Common myeloid progenitor, CD34-positive (primary cell): ENCODE measurements around the gene OBSCN.
"Not testable (repeated sequence)": the region's sequence is repeated elsewhere in the genome, so short reads cannot be mapped to it uniquely, and the experiment has no call there.

Experiments used
- CTCF ChIA-PET: fragments of 350-600 bp; sonication (Branson Sonifier 250); formaldehyde crosslinking; loops from one replicate; lab custom pipeline; 2021; ENCODE audit warnings: antibody characterized with exemption; lab: Charles Lee
- POLR2A ChIA-PET: fragments of 350-600 bp; sonication (Branson Sonifier 250); formaldehyde crosslinking; loops from one replicate; lab custom pipeline; 2021; ENCODE audit warnings: antibody characterized with exemption; lab: Charles Lee
- DNase-seq, 3 donors: peaks; one replicate each; pipeline versions ENCODE4 v3.0.0 to v3.0.0-alpha.2; 2013
- H3K27ac ChIP-seq, 2 experiments: 1 replicate in 1 of 2; 2 replicates in 1 of 2; pipeline ENCODE4 v1.7.0; 2013; ENCODE audit warnings: inconsistent platforms in 2 of 2, low read length in 2 of 2, mild to moderate bottlenecking in 2 of 2, low read depth in 1 of 2, moderate library complexity in 1 of 2; ENCODE audit not compliant: severe bottlenecking in 2 of 2, insufficient read depth in 1 of 2, poor library complexity in 1 of 2
- H3K27me3 ChIP-seq, 5 experiments: replicated peaks in 2 of 5; 1 replicate in 3 of 5; 2 replicates in 2 of 5; pipeline versions ENCODE4 v1.6.1 to v1.7.0; 2013; ENCODE audit warnings: low read length in 4 of 5, mild to moderate bottlenecking in 2 of 5, moderate library complexity in 2 of 5, inconsistent platforms in 1 of 5; ENCODE audit not compliant: insufficient read depth in 5 of 5, control insufficient read depth in 4 of 5
- H3K36me3 ChIP-seq, 4 experiments: 1 replicate in 2 of 4; 2 replicates in 2 of 4; pipeline versions ENCODE4 v1.6.1 to v1.7.0; 2013; ENCODE audit warnings: low read length in 3 of 4, control low read depth in 1 of 4, mild to moderate bottlenecking in 1 of 4; ENCODE audit not compliant: control insufficient read depth in 4 of 4, insufficient read depth in 4 of 4
- H3K4me1 ChIP-seq, 4 experiments: 1 replicate in 3 of 4; 2 replicates in 1 of 4; pipeline versions ENCODE4 v1.6.1 to v1.7.1; 2013; ENCODE audit warnings: low read length in 3 of 4, mild to moderate bottlenecking in 3 of 4, control low read depth in 1 of 4, inconsistent platforms in 1 of 4, moderate library complexity in 1 of 4; ENCODE audit not compliant: control insufficient read depth in 4 of 4, insufficient read depth in 4 of 4; ENCODE audit errors: control extremely low read depth in 1 of 4
- H3K4me3 ChIP-seq, 7 experiments: 1 replicate in 4 of 7; 2 replicates in 3 of 7; pipeline versions ENCODE4 v1.5.1 to v1.7.0; 2013; ENCODE audit warnings: mild to moderate bottlenecking in 7 of 7, low read length in 6 of 7, moderate library complexity in 6 of 7, inconsistent platforms in 2 of 7, low read depth in 2 of 7, control low read depth in 1 of 7; ENCODE audit not compliant: insufficient read depth in 4 of 7, control insufficient read depth in 1 of 7; ENCODE audit errors: extremely low read depth in 1 of 7
- H3K9me3 ChIP-seq, 5 experiments: 1 replicate in 4 of 5; 2 replicates in 1 of 5; pipeline versions ENCODE4 v1.6.1 to v1.7.1; 2013; ENCODE audit warnings: low read length in 4 of 5, mild to moderate bottlenecking in 2 of 5, inconsistent platforms in 1 of 5, low read depth in 1 of 5, moderate library complexity in 1 of 5; ENCODE audit not compliant: control insufficient read depth in 4 of 5, insufficient read depth in 2 of 5; ENCODE audit errors: control extremely low read depth in 1 of 5
- WGBS: methylation state at CpG from one replicate; pipeline ENCODE4 v1.1.5; 2013; ENCODE audit not compliant: insufficient coverage; 5-methylcytosine and 5-hydroxymethylcytosine counted together

Gene OBSCN

GRCh38 chr1:228238007-228238406, 30.2 kb downstream of the OBSCN start:
- Histone ChIP-seq H3K9me3 (peaks cover 6 to 78% (median 46%) of the 10 kb centered on the region in 5 experiments), H3K27me3 (no peaks in the 10 kb centered on the region), H3K36me3 (peaks cover 7 to 82% (median 29%) of the 10 kb centered on the region in 4 experiments), H3K4me1 (no peaks in the 10 kb centered on the region), H3K4me3 (no peak overlapping the region), H3K27ac (no peak overlapping the region)
- POLR2A ChIA-PET: no interaction called here
- no peak for DNase-seq
- CTCF ChIA-PET: no interaction called here
- WGBS: 96% methylated on average over 6 of the region's 7 CpGs

GRCh38 chr1:228238461-228238860, 30.6 kb downstream of the OBSCN start:
- no peaks in the 10 kb centered on the region for H3K27me3 ChIP-seq
- peaks cover 7 to 82% (median 32%) of the 10 kb centered on the region in 4 experiments for H3K36me3 ChIP-seq
- H3K9me3 ChIP-seq: peaks cover 6 to 78% (median 51%) of the 10 kb centered on the region in 5 experiments
- H3K4me1 ChIP-seq: no peaks in the 10 kb centered on the region
- 73% methylated on average over 3 of the region's 3 CpGs for WGBS
- H3K4me3 ChIP-seq: no peak overlapping the region
- POLR2A ChIA-PET: no interaction called here
- no peak for DNase-seq
- no peak overlapping the region for H3K27ac ChIP-seq
- CTCF ChIA-PET: no interaction called here

- H3K27me3 ChIP-seq: no peaks in the 10 kb centered on the region
- WGBS: 87% methylated on average over 13 of the region's 13 CpGs
- DNase-seq: no peak
- CTCF ChIA-PET: interaction anchor here (0.8 kb wide), 1 partner anchor 13 kb away, joined by 3 read pairs; no protein-coding TSS in a partner anchor
- POLR2A ChIA-PET: no interaction called here
- H3K4me3 ChIP-seq: no peak overlapping the region
- peaks cover 5 to 84% (median 62%) of the 10 kb centered on the region in 5 experiments for H3K9me3 ChIP-seq
- no peaks in the 10 kb centered on the region for H3K4me1 ChIP-seq
- H3K36me3 ChIP-seq: peaks cover 12 to 87% (median 40%) of the 10 kb centered on the region in 4 experiments
- no peak overlapping the region for H3K27ac ChIP-seq
Observed at GRCh38 chr1:228240411-228241240, 32.8 kb downstream of the OBSCN start.

GRCh38 chr1:228241259-228241658, 33.4 kb downstream of the OBSCN start:
- ChIA-PET POLR2A (no interaction called here), CTCF (no interaction called here)
- Histone ChIP-seq H3K9me3 (peaks cover 5 to 84% (median 63%) of the 10 kb centered on the region in 5 experiments), H3K36me3 (peaks cover 12 to 89% (median 44%) of the 10 kb centered on the region in 4 experiments), H3K4me1 (no peaks in the 10 kb centered on the region), H3K4me3 (no peak overlapping the region), H3K27ac (no peak overlapping the region), H3K27me3 (no peaks in the 10 kb centered on the region)
- WGBS: 100% methylated on average over 2 of the region's 2 CpGs
- DNase-seq: no peak

- Histone ChIP-seq H3K27me3 (no peaks in the 10 kb centered on the region), H3K36me3 (peaks cover 19 to 94% (median 47%) of the 10 kb centered on the region in 4 experiments), H3K4me3 (no peak overlapping the region), H3K9me3 (peaks cover 5 to 87% (median 65%) of the 10 kb centered on the region in 5 experiments), H3K27ac (no peak overlapping the region), H3K4me1 (no peaks in the 10 kb centered on the region)
- peak; percentile 21 to 64 (median 48) for DNase-seq
- POLR2A ChIA-PET: no interaction called here
- CTCF ChIA-PET: no interaction called here
Observed at GRCh38 chr1:228242409-228242808, 34.6 kb downstream of the OBSCN start.

GRCh38 chr1:228243093-228243492, 35.2 kb downstream of the OBSCN start:
- H3K4me1 ChIP-seq: no peaks in the 10 kb centered on the region
- peaks cover 5 to 87% (median 59%) of the 10 kb centered on the region in 5 experiments for H3K9me3 ChIP-seq
- no peak for DNase-seq
- no peaks in the 10 kb centered on the region for H3K27me3 ChIP-seq
- CTCF ChIA-PET: interaction anchor here (1.1 kb wide), 1 partner anchor 17 kb away, joined by 3 read pairs; no protein-coding TSS in a partner anchor
- H3K36me3 ChIP-seq: peaks cover 19 to 96% (median 47%) of the 10 kb centered on the region in 4 experiments
- H3K4me3 ChIP-seq: no peak overlapping the region
- POLR2A ChIA-PET: no interaction called here
- no peak overlapping the region for H3K27ac ChIP-seq
- 96% methylated on average over 5 of the region's 7 CpGs for WGBS

- peaks cover 3 to 79% (median 57%) of the 10 kb centered on the region in 5 experiments for H3K9me3 ChIP-seq
- H3K4me3 ChIP-seq: peak overlapping the region in 1 of 7 experiments; percentile 13
- H3K27ac ChIP-seq, POLR2A ChIA-PET, H3K27me3 ChIP-seq, H3K4me1 ChIP-seq: not testable (repeated sequence)
- WGBS: 100% methylated on average over 2 of the region's 5 CpGs
- peak; percentile 14 to 42 (median 14) for DNase-seq
- CTCF ChIA-PET: interaction anchor here (1.1 kb wide), 1 partner anchor 18 kb away, joined by 3 read pairs; no protein-coding TSS in a partner anchor
- peaks cover 16 to 94% (median 43%) of the 10 kb centered on the region in 4 experiments for H3K36me3 ChIP-seq
Observed at GRCh38 chr1:228243989-228244388, 36.1 kb downstream of the OBSCN start.
